ENCODE data around the gene SOX9.

Gene SOX9

DNA sequence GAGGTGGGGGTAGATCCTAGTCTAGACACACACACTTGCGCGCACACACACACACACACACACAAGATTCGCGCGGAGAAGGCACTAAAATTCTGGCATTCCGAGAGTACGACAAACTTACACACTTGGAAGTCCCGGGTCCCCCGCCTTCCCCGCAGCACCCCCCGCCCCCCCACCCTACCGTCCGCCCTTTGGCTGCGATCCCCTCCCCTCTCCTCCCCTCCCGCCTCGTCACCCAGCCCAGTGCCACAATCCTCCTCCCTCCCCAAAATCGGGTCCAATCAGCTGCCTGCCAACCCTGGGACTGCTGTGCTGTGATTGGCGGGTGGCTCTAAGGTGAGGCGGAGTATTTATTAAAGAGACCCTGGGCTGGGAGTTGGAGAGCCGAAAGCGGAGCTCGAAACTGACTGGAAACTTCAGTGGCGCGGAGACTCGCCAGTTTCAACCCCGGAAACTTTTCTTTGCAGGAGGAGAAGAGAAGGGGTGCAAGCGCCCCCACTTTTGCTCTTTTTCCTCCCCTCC lies at the start of gene SOX9:
Gene SOX9, plus strand, starts transcription at position 379 of the 522 bp plus-strand sequence. CDS start 372 bp downstream, outside the sequence.
- no peak for DNase-seq (ENCODE audit: low read depth in 3 of 3)

DNA sequence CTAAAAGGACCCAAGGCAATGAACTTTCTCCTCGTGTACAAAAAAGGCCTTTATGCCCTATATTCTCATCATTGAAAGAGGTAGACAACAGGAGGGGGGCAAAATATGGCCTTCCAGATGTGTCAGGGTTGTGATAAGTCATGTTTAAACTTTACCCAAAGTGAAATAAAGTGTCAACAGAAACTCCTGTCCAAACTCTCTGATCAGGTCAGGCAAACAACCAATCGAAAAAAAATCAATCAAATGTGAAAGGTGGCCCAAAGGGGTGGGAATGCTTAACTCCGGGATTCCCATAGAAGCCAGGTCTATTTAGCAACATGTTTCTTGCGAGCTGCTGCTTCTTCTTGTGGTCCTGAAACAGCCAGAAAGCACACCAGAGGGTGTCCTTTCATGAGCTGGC lies 49.5 kb upstream of the SOX9 start:
- DNase-seq (ENCODE audit: low read depth in 3 of 3): no peak

DNA sequence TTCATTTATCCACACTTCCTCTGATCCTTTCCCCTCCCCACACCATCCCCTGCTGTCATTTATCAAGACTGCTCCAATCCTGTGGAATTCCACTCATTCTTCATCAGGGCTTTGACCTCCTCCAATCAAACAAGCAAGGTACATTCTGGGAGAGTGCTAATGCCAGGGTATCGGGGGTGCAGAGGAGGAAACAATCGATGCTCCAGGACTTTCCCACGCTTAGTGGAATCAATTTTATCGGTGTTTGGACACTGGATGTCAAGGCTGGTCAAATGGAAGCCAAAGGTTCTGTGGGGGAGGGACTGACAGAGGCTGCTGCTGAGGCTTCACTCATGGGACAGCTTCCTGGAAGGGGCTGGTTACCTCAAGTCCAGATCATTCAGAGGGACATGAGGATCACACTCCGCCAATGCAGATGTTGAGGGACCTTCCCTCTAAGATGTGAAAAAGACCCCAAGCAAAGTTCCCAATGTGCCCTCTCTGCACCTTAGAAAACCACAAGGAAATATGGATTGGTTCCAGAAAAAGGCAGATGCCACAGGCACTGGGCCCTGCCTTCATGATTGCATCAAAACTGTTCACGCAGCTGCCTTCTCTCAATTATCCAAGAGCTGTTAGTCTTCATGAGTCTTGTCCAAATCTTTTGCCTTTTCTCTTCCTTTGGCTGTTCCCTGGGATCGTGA lies 44.7 kb upstream of the SOX9 start:
- DNase-seq (ENCODE audit: low read depth in 3 of 3): no peak

DNA sequence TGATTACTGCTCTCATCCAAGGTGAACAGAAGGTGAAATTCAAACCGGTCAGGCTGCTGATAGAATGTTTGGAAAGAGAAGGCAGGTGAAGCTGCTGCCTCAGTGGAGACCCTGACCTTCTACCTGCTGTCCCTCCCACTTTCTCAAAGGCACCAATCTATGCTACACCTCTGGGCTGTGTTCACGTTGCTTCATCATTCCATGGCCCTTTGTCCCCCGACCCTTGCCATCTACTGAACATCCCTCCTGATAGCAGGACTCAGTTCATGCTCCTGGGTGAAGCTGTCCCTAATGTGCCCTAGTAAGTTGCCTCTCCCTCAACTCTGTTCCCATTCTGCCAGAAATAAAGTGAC lies 44.2 kb upstream of the SOX9 start:
- no peak for DNase-seq (ENCODE audit: low read depth in 3 of 3)

DNA sequence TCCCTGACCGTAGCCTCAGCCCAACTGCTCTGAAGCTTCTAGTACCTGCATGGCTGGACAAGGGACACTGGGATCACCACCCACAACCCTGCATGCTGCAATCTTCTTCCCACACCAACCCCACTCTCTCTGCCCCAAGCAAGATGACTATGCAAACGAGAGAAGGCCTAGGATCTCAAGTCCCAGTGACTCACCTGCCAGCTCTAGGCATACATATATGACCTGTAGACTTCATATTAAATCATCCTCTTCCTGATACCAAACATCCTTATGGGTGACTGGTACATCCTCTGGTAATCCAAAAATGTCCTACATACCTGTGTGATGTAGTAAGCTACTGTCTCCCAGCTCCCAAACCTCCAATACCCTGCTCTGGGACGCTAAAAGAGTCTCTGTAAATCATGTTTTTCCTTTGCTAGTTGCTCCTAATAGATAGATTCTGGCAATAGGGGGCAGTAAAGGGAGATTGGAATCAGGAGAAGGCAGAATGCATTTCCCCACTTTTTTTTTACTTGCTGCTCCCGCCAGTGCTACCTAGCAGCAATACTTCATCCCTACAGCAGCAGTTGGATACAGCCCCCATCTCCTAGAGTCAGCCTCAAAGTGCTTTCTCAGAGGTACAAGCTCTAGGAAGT lies 43.4 kb upstream of the SOX9 start:
- no peak for DNase-seq (ENCODE audit: low read depth in 3 of 3)

DNA sequence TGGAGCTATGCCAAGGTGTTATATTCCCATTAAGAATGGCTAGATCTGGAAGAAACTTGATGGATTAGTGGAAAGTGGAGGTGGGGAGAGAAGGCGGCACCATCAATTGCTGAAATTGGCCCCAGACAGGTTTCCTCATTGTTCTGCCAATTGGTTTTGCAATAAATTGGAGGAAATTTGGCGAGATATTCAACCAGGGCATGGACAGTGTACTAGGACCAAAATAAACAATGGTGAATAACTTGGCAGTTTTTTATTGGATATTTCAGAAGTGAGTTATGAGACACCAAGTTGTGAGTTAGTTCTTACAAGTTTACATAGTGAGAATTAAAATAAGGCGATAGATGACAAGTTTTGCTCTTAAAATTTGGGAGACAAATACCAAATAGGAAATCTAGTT lies 41.1 kb upstream of the SOX9 start:
- DNase-seq (ENCODE audit: low read depth in 3 of 3): no peak

DNA sequence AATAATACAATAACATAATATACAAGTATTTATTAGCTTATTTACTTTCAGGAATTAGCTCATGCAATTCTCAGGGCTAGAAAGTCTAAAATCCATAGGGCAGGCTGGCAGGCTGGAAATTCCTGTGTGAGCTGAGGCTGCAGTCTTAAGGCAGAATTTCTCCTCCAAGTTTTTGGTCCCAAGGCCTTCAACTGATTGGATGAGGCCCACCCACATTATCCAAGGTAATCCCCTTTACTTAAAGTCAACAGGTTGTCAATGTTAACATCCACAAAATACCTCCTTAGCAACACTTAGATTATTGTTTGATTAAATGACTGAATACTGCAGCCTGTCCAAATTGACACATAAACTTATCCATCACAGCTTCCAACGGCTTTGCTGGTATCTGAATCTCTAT lies 32.9 kb upstream of the SOX9 start:
- DNase-seq (ENCODE audit: low read depth in 3 of 3): no peak

DNA sequence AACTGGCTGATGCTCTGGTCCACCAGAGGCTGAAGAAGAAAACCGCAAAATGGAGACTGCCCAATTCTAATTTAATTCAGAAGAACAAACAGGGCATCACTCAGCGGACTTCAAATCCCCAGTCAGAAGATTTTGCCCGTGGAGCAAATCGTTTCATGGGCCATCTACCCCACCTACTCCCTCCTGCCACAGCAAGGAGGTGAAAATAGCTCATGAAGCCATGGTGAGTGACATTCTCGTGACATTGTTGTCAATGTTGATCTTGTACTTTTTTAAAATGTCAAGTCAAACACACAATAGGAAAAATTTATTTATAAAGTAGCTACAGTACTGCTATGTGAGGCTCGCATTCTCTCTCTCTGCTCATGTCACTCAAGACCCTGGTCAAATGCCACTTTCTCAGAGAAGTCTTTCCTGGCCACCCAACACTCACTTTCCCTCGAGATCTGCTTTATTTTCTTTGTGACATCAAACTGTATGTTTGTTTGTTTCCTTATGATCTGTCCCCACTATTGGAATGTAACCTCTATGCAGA lies 31.3 kb upstream of the SOX9 start:
- no peak for DNase-seq (ENCODE audit: low read depth in 3 of 3)

DNA sequence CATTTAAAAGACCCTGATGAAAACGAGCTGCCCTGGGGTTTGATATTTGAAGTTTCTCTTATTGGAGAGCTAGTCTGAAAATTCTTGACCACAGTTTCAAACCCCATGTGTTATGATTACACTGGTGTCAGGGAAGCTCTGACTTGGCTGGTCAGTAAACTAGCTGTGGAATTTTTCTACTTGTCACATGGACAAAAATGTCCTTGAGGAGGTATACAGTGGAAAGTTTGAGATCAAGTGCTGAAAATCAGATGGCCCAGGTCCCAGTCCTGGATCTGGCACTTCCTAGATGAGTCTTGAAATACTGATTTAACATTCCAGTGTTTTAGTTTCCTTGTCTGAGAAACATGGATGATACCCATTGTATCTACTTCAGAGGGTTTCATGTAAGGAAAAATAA lies 30.7 kb upstream of the SOX9 start:
- no peak for DNase-seq (ENCODE audit: low read depth in 3 of 3)

DNA sequence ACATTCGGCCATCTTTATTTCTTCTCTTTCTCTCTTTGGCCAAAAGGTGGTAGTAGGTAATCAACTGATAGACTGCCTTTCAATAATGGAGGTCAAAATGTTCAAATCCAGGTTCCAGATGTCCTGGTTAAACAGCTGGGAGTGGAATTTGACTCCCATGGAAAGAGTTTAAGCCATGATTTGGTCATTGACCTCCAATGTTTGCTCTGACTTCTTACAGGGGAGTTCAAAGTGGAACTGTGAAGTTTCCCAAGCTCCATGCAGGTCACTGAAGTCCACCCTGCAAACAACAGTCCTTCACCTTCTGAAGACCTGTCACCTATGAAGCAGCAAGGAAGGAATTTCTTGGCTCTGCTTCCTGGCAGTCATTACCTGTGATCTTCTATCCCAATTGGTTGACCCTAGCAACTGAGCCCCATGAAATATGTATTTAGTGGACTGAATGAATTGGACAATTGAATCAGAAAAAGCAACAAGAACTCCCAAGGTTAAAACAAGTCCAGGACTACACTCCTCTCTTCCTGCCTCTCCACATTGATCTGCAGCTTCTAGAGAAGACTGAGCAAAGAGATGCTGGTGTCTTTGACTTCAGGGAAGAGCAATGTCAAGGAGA lies 28.0 kb upstream of the SOX9 start:
- DNase-seq (ENCODE audit: low read depth in 3 of 3): no peak

DNA sequence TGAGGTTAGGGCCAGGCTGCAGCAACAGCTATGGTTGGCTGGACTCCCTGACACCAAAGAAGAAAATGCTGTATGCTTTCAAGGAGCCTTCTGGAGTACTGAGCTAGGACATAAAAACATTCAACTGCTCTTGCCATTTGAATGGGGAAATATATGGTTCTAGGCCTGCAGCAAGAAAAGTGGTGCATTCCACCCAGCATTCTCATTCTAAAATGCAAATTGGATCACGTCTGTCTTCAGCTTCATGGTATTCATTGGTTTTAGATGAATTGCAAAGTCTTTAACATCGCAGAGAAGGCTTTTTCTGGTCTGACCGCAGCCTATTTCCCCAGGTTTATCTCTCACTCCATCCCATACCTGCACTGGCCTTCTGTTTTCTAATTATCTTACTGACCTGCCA lies 27.1 kb upstream of the SOX9 start:
- no peak for DNase-seq (ENCODE audit: low read depth in 3 of 3)

DNA sequence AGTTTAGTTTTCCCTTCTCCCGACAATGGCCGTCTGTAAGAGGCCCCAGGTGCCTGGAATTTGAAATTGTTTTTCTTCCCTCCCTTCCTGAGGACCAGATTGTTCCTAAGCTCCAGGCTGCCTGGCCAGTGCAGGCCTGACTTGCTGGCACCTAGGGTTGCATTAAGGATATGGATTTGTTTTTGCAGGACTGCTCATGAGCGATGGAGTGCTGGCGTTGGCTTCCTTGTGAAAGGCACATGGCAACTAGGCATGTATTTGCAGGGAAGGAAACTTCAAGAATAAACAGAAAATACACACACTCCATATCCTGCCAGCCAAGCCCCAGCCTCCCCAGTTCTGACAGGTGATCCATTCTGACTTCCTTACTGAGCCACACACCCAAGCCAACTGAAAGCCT lies 25.5 kb upstream of the SOX9 start:
- no peak for DNase-seq (ENCODE audit: low read depth in 3 of 3)

DNA sequence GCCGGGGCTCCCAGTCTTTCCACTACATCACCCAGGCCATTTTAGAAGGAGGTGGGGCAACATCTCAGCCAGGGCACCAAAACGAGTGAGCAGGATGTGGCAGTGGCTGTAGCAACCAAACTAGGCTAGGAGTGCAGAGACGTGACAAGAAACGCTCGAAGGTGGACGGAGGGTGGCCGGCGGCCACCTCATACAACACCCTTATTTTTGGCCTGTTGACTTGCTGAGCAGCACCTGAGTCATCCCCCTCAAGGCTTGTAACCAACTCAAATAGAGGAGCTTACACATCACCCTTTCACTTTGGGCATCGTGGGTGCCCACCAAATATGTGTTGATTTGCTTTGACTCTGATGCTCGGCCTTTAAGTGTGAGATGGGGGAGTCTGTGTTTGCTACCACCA lies 23.7 kb upstream of the SOX9 start:
- DNase-seq (ENCODE audit: low read depth in 3 of 3): no peak

DNA sequence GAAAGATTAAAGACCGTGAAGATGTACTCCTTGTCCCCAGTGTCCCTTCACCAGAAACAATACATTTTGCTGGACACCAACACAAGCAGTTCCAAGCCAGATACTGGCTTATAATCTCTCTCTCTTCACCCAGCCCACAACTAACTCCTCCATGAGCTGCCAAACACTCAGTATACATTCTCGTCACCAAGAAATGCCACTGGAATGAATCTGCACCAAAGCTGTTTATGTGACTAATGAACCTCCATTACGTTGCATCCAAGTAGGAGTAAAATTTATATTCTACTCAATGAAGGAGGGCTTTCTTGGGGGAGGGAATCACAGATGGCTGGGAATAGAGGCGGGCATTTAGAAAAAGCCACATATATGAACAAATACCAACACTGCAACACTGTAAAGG lies 20.9 kb upstream of the SOX9 start:
- no peak for DNase-seq (ENCODE audit: low read depth in 3 of 3)

DNA sequence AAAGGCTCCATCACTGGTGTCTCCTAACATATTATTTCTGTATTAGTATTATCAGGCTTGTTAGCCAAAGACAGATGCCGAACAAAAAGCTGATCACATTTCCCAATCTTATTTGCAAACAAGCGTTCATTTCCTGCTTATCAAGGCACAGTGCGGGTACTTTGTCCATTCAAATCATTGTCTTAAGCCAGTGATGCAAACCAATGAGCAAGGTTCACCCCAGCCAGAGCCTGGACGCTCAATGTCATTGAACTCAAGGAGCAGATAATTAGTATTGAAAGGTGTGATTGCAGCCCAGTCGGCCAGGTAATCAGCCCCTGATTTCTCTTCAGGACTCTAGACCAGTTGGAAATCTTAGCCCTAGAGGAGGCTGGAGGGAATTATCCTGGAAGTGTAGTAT lies 20.4 kb upstream of the SOX9 start:
- DNase-seq (ENCODE audit: low read depth in 3 of 3): no peak

DNA sequence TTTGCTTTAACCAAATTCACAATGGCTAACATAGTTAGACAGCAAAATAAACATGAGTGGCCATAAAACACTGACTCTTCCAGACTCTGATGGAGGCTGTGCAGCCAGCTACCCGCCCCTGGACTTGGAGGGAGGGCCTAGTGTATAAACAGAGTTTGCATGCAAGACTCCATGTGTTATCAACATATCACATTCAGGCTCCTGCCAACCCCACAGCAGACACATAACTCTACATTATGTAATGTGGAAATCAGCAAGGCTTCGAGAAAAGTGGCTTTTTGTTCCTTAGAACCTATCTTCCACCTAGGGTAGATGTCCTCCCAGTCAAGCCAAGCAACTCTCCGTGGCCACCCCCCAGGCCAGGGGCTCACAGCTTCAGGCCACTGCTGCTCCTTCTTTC lies 19.3 kb upstream of the SOX9 start:
- DNase-seq (ENCODE audit: low read depth in 3 of 3): no peak

DNA sequence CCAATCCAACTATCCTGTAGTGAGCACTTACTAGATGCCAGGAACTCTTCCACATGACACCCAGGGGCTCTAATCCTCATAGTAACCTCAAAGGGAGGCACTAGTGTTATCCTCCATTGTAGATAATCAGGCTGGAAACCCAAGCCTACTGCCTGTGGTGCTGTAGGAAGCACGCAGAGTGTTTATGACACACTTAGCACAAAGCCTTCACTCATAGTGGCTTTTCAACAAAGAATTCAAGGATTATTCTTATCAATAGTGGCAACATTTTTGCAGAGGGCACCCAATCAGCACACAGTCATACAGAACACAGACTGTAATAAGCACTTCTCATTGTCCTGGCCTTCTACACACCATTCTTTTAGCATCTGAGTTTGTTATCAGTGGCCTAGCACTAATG lies 18.5 kb upstream of the SOX9 start:
- DNase-seq (ENCODE audit: low read depth in 3 of 3): no peak

DNA sequence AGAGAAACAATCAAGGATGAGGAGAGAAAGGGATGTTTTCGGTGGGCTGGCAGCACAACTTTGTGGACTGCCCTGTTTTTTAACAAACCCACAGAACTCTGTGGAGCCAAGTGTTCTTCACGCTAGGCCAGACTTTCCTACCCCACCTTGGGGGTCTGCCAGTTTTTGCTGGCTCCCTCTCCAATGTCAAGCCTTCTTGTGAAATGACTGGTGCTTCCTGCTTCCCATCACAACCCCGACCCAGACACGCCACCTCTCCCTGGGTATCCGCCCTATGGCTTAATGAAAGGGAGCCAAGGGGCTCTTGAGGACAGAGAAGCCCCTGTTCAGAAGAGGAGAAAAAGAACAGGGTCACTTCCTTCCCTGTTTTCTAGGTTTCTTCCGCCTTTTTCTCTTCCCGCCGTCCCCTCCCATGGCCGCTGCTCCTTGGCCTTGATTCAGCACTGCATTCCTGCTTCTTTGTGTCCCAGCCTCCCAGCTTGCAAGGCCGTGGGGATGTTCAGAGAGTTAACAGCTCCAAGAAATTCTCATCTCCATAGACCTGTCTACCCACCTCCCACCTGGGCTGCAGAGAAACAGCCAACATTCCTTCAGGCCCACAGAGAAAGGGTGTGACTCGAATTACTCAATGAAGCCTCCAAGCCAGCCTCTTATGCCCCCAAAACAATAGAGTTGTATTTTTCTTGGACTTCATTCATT lies 16.5 kb upstream of the SOX9 start:
- no peak for DNase-seq (ENCODE audit: low read depth in 3 of 3)

DNA sequence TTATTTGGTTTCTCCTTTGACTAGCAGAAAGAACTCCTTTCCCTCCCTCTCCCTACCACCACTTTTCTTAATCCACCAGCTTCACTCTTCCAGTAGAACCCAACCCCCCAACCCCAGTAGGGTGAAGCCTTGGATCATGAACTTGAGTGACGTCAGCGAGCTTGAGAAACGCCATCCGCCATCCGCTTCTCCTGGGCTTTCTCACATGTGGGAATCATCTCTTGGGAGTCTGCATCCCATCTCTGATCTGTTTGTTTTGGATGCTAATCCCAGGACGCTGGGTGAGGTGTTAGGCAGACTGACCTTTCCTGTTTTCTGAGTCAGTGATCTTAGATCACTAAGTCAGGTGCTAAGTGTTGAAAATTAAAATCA lies 16.0 kb upstream of the SOX9 start:
- DNase-seq (ENCODE audit: low read depth in 3 of 3): no peak

DNA sequence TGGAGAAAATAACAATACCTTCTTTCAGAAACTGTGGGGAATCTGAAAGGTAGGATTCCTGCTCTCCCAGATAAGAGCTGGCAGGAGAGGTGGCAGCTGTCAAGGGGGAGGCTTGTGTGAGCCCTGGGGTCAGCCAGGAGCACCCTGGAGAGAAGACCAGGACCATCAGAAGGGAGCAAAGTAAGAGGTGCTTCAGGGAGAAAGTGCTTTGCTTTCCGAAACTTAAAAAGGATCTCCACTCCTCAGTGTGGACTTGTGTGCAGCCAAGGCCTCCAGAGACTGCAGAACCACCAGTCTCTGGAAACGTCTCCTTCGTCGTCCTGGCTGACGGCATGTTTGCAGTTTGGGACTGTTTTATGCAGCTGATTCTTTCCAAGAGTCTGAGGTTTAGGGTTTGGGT lies 13.7 kb upstream of the SOX9 start:
- no peak for DNase-seq (ENCODE audit: low read depth in 3 of 3)

DNA sequence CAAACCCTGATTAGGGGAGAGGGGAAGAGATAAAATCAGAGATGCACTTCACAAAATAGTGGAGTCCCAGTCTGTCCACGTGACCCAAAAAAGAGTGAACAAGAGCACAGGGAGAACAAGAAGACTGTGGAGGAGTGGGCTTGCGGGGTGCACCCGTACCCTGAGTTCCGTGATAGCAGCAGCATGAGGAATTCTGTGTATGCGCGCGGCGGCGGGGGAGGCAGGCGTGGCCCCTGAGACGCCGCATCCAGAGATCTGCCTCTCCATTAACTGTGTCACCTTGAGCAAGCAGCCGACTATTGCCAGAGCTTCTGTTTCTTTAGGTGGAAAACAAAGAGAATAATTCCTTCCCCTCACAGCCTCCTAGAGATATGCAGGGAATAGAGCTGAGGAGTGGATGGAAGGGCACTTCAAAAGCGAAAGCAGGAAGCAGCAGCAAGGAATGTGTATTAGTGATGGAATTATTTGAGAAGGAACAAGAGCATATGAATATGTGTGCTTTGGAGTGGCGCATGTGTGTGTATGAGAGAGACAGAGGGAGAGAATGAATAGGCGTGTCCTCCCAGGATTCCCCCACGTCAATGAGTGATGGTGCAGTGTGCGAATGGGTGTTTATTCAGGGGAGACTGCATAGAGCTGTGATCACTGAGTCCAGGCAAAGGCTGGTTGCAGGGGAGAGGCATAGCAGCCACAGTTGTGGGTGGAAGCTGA lies 10.4 kb upstream of the SOX9 start:
- DNase-seq (ENCODE audit: low read depth in 3 of 3): no peak

DNA sequence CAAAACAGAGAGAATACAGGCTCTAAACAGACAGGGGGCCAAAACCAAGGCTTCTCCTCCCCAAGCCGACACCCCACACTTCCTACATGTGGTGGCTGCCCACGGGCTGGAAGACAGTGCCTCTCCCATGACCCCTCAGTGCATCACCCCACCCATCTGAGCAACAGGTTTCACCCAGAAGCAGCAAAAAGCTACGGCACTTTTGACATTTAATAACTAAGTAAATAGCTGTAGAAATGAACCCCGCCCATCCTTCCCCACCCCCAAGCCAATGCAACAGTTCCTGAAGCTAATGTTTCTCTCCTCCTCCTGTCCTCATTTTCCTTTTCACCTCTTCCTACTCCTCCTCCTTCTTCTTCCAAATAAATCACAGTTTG lies 9.9 kb upstream of the SOX9 start:
- no peak for DNase-seq (ENCODE audit: low read depth in 3 of 3)
